Pancreas (tissue), 10 donors: Measurements from ENCODE around the gene LAMB1. TPM values are rescaled to one million over a fixed set of nuclear protein-coding genes. Genes with fewer than 3 reads are reported as not detected.

ENCODE experiments used
- ATAC-seq, 4 donors: fragments of 200-7000 bp; cut with Tn5 transposase; one replicate each; pipeline versions ENCODE4 v1.8.0 to v1.9.1; 2020; ENCODE audit warnings: mild to moderate bottlenecking in 4 of 4, moderate library complexity in 4 of 4
- DNase-seq, 6 donors: peaks; one replicate each; pipeline ENCODE4 v3.0.0-alpha.2; 2020
- FAIRE-seq: peaks from 2 replicates; lab custom pipeline; 2012; peaks lifted over from hg19 to GRCh38; lab: Jason Lieb, UNC
- H3K27ac ChIP-seq, 4 donors: fragments of 200-600 bp; sonication (generic); 1 replicate in 3 of 4; 2 replicates in 1 of 4; pipeline versions ENCODE4 v1.5.0 to v1.8.0; 2020
- H3K27me3 ChIP-seq, 4 donors: fragments of 200-600 bp; one replicate each; pipeline ENCODE4 v1.8.0; 2021
- H3K36me3 ChIP-seq, 3 donors: fragments of 200-600 bp; sonication (generic) in 1 of 3; one replicate each; pipeline versions ENCODE4 v1.5.0 to v1.8.0; 2020 to 2021
- H3K4me1 ChIP-seq, 3 donors: fragments of 200-600 bp; one replicate each; pipeline ENCODE4 v1.8.0; 2021
- H3K4me3 ChIP-seq, 4 donors: fragments of 200-600 bp; sonication (generic) in 2 of 4; one replicate each; pipeline versions ENCODE4 v1.5.0 to v1.8.0; 2020 to 2021
- H3K9me3 ChIP-seq, 4 donors: fragments of 200-600 bp; one replicate each; pipeline ENCODE4 v1.8.0; 2021
- CTCF ChIP-seq, 4 donors: fragments of 200-600 bp; sonication (generic) in 3 of 4; IDR thresholded peaks; one replicate each; pipeline versions ENCODE4 v1.5.0 to v1.8.0; 2021; ENCODE audit warnings: antibody characterized with exemption in 4 of 4
- WGBS, 2 donors: extraction: QIAGEN DNeasy Blood & Tissue Kit; methylation state at CpG; one replicate each; pipeline ENCODE4 v1.1.7; 2013; 5-methylcytosine and 5-hydroxymethylcytosine counted together
- intact Hi-C, 3 donors: fragments of 100-400 bp; cut with DNase I; formaldehyde crosslinking; loops; one replicate each; pipeline versions ENCODE4 v1.11.1 to v1.14.2; 2022
- polyA plus RNA-seq, 2 donors: library from polyadenylated mRNA; stranded (reverse); fragments of 200-250 nt; gene quantifications; one replicate each; pipeline ENCODE4 v1.2.3, GENCODE V29; 2013
- total RNA-seq, 6 donors: library from RNA; stranded (reverse); fragmentation: NEBNext Ultra II Directional in 4 of 6; extraction: Animal tissue kit (Norgen Biotek cat#: 25700) in 4 of 6; gene quantifications; one replicate each; pipeline versions ENCODE4 v1.2.1 to v1.2.4, GENCODE V29; 2021 to 2023
- donor health status: healthy with polysubstance abuse.
- donor health status: DM: no; HTN: no; CAD: no; lungs with moderate emphysema.
- donor health status: DM: no; HTN: no; CAD: no.
- donor health status: control.
- donor health status: control.
- donor health status: Bipolar disorder and iron deficiency.
- donor health status: DM: yes; HTN: yes; CAD: no.
- donor health status: DM: no; HTN: no; CAD: no.
- donor health status: DM: no; HTN: no; CAD: no.
- donor health status: DM: yes; HTN: yes; CAD: no.

Gene LAMB1
- total and polyA plus RNA-seq, 8 donors: 25.5 to 169 (median 106) TPM

GRCh38 chr7:107998660-107999480 lies 4.1 kb downstream of the LAMB1 start:
- no peaks in the 10 kb centered on the region for H3K9me3 ChIP-seq
- H3K27ac ChIP-seq: peak overlapping the region in 1 of 4 donors; percentile 0
- intact Hi-C loops: no loop called here
- H3K27me3 ChIP-seq: no peaks in the 10 kb centered on the region
- no peak for ATAC-seq
- H3K4me3 ChIP-seq: no peak overlapping the region
- TF ChIP-seq CTCF (IDR thresholded peaks at IDR 0.05): no peak
- WGBS, 2 donors: 90 to 95% methylated on average over 3 of the region's 3 CpGs
- H3K4me1 ChIP-seq: peaks cover 13 to 40% (median 29%) of the 10 kb centered on the region in 3 donors
- FAIRE-seq: no peak
- no peaks in the 10 kb centered on the region for H3K36me3 ChIP-seq
- no peak for DNase-seq

GRCh38 chr7:107998150-107998549 lies 4.8 kb downstream of the LAMB1 start:
- TF ChIP-seq CTCF (IDR thresholded peaks at IDR 0.05): no peak
- FAIRE-seq (no peak), ATAC-seq (no peak), DNase-seq (no peak)
- Histone ChIP-seq H3K36me3 (no peaks in the 10 kb centered on the region), H3K4me1 (peaks cover 13 to 46% (median 33%) of the 10 kb centered on the region in 3 donors), H3K27me3 (no peaks in the 10 kb centered on the region), H3K4me3 (no peak overlapping the region), H3K27ac (no peak overlapping the region), H3K9me3 (no peaks in the 10 kb centered on the region)
- 66 to 72% methylated on average over 2 of the region's 2 CpGs for WGBS, 2 donors
- intact Hi-C loops: no loop called here

- H3K27ac ChIP-seq: peak overlapping the region in 1 of 4 donors; percentile 25
- H3K36me3 ChIP-seq: no peaks in the 10 kb centered on the region
- whole genome bisulfite sequencing, 2 donors: 59 to 68% methylated on average over 7 of the region's 7 CpGs
- no peak overlapping the region for H3K4me3 ChIP-seq
- TF ChIP-seq CTCF (IDR thresholded peaks at IDR 0.05): no peak
- intact Hi-C loops: no loop called here
- no peak for FAIRE-seq
- no peaks in the 10 kb centered on the region for H3K9me3 ChIP-seq
- H3K4me1 ChIP-seq: peaks cover 13 to 46% (median 33%) of the 10 kb centered on the region in 3 donors
- no peak for DNase-seq
- no peaks in the 10 kb centered on the region for H3K27me3 ChIP-seq
- ATAC-seq: no peak
Observed at GRCh38 chr7:107996072-107996882, 6.7 kb downstream of the LAMB1 start.

GRCh38 chr7:107995184-107996071 lies 7.5 kb downstream of the LAMB1 start:
- intact Hi-C loops: no loop called here
- H3K27ac ChIP-seq: peak overlapping the region in 2 of 4 donors; percentile 25 to 33
- H3K27me3 ChIP-seq: no peaks in the 10 kb centered on the region
- DNase-seq (no peak), FAIRE-seq (no peak), ATAC-seq (peak in 1 of 4 donors; percentile 54)
- no peak for TF ChIP-seq CTCF (IDR thresholded peaks at IDR 0.05)
- no peaks in the 10 kb centered on the region for H3K36me3 ChIP-seq
- H3K9me3 ChIP-seq: no peaks in the 10 kb centered on the region
- peaks cover 13 to 46% (median 33%) of the 10 kb centered on the region in 3 donors for H3K4me1 ChIP-seq
- no peak overlapping the region for H3K4me3 ChIP-seq
- WGBS, 2 donors: 55 to 58% methylated on average over 6 of the region's 6 CpGs
